GM21529 (cell line): Measurements from ENCODE around the gene HS3ST3B1.

ENCODE experiments used
- ATAC-seq: cut with Tn5 transposase; IDR thresholded peaks from one replicate; pipeline ENCODE4 v1.9.1; 2021; ENCODE audit not compliant: unreplicated experiment

HS3ST3B1 gene

GRCh38 chr17:14300575-14301278, at the start of gene HS3ST3B1:
TSS of gene HS3ST3B1 (plus strand) at chr17:14301081. CDS start at chr17:14301519, 438 bp downstream.
- peak; percentile 81 for ATAC-seq

- ATAC-seq = no peak
Observed at GRCh38 chr17:14261406-14261805, 39.5 kb upstream of the HS3ST3B1 start.

DNA sequence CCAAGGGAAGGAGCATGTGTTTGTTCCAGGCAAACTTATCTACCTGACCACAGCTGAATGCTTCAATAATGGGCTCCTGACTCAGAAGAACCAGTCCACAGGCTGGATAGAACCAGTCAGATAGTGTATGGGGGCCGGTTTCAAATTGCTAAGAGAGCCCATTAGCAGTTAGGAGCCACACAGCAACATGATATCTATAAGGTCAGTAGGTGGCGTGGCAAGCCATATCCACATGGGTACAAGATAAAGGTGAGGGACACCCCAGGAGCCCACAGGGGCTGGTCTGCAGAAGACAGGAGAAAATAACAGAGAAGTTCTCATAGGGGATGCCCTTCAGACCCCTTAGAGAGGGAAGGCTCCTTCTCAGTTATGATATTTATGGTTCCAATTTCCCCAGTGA, 32.6 kb upstream of the HS3ST3B1 start:
- no peak for ATAC-seq

DNA sequence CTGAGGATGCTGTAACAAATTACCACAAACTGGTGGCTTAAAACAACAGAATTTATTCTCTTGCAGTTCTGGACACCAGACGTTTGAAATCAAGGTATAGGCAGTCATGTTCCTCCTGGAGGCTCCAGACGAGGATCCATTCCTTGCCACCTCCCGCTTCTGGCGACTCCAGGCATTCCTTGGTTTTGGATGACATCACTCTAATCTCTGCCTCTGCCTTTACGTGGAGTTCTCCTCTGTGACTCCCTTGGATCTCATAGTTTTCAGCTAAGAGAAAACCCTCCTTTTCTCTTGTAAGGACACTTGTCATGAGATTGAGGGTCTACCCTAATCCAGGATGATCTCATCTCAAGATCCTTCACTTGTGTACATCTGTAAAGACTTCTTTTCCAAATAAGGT, 31.4 kb upstream of the HS3ST3B1 start:
- no peak for ATAC-seq

- ATAC-seq = no peak
Observed at GRCh38 chr17:14270508-14270907, 30.4 kb upstream of the HS3ST3B1 start.

DNA sequence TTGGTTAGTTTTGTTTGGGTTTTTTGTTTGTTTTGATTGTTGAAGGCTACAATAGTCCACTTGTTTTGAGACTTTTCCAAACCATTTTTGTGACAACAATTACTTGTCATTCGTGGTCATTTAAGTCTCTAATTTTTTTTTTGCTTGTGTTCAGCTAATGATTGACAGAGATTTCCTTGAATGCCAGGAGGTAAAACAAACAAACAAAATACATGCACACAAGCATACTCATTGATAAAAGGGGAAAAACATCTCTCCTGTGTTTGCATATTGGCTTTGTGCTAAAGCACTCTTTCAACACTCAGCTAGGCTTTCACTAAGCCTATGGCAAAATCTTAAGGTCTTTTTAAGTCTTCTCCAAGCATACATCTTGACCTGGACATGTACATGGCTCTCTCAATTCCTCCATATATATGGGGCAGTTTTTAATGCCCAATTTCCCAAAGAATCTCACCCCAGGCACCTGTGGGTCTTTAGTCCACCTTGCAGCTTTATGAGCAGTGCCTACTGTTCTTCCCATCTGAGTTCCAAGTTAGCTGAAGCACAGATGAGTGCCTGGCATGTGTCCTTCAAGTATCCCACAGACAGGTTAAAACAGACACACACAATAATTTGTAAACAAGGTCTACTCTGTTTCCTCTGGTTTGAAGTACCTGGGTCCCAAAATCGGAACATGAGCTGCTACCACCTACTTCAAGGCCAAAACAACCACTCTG, 24.2 kb upstream of the HS3ST3B1 start:
- no peak for ATAC-seq

- ATAC-seq = no peak
Observed at GRCh38 chr17:14281530-14281929, 19.4 kb upstream of the HS3ST3B1 start.

DNA sequence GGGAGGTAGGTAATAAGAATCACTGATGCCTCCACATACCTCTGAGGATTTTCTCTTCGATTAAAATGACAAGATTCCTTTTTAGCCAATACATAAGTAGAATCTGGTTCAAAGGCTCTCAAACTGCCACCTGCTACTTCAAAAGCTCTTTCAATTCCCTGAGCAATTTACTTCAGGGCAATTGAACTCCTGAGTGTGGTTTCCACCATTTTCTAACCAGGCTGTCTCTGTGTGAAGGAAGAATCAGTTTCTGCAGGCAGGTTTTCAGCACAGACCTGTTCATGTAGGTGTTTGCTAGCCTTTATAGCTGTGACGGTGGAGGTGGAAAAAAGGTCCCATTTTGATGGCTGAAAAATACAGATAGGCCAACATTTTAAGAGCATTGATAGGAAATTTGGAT, 18.2 kb upstream of the HS3ST3B1 start:
- ATAC-seq = no peak

- no peak for ATAC-seq
Observed at GRCh38 chr17:14289162-14289561, 11.7 kb upstream of the HS3ST3B1 start.

DNA sequence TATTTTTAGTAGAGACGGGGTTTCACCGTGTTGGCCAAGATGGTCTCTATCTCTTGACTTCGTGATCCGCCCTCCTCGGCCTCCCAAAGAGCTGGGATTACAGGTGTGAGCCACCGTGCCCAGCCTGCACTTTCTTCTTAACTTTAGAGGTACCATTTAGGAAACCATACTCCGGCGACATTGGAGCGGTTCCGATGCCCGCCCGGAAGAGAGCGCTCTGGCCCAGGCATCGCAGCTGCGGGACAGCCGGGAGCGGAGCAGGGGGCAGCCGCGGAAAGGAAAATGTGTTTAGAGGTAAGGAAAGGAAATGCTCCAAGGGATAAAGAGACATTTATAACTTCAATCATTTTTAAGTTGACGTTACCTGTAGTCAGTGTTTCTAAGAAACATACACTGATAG, 6.0 kb upstream of the HS3ST3B1 start:
- no peak for ATAC-seq

GRCh38 chr17:14295676-14296075, 5.2 kb upstream of the HS3ST3B1 start:
- no peak for ATAC-seq

GRCh38 chr17:14296166-14296910, 4.5 kb upstream of the HS3ST3B1 start:
- ATAC-seq = no peak

GRCh38 chr17:14297161-14297851, 3.6 kb upstream of the HS3ST3B1 start:
- ATAC-seq = no peak

DNA sequence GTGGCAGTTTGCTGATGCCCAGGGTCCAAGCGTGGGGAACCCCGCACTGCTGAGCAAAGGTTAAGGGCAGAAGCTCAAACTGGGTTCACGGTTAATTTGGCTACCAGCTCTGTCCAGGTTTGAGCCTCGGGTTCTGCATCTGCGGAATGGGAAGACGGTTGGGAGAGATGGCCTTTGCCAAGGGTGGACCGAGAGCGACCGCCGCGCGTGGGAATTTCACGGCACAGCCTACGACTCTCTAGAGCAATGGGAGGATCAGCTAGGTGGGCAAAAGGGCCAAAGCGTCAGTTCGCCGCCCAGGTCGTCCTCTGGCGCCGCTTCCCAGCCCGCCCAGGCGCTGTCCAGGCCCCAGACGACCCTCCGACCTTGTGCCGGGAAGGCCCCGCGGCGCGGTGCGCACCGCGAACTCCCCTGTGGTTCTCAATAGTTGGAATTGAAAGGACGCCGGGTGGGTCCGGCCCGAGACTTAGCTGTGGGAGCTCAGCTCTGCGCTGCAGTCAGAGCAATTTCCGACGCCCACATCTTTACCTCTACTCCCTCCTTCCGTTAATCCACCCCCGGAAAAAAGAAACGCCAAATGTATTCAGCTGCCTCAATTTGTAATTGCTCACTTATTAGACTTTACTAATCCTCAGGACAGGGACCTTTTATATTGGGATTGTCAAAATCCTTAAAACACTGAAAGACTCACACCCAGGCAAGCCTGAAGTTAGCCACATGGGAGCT, 2.5 kb upstream of the HS3ST3B1 start:
- ATAC-seq = no peak

GRCh38 chr17:14298947-14299279, 2.0 kb upstream of the HS3ST3B1 start:
- ATAC-seq = no peak

- ATAC-seq = no peak
Observed at GRCh38 chr17:14299280-14300141, 1.4 kb upstream of the HS3ST3B1 start.

GRCh38 chr17:14301279-14302090, 604 bp downstream of the HS3ST3B1 start:
- peak; percentile 7 for ATAC-seq

GRCh38 chr17:14302091-14302430, 1.2 kb downstream of the HS3ST3B1 start:
- ATAC-seq = no peak

DNA sequence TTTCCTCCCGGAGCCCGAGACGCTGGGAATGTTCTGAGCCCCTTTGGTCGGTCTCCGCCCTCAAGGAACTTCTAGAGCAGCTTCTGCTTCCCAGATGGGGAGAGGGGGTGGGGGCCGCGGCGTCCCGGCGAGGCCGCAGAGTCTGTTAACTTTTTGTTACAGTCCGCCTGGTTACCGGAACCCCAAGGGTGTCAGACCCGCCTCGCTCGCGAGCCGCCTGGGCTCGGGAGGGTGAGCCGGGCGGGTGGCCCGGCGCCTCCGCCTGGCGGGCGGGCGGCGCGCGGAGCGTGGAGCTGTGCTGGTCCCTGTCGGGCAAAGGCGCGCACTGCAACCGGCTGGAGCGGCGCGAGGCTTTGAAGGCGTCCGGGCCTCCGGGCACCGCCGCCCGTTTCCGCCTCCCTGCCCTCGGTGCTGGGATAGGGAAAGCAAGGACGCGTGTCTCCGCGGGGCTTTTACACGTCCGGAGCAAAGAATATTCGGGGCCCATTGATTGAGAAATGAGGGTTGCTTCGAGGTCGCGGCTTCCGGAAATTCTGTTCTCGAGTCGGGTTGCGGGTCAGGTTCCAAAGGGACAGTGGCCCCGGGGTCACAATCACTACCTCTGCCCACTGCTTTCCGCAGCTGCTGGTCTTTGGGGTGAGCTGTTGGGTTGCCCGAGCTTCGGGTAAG, 1.7 kb downstream of the HS3ST3B1 start:
- peak; percentile 39 for ATAC-seq
